Common myeloid progenitor, CD34-positive (primary cell): Measurements from ENCODE around the gene RNPS1.
A peak's percentile ranks its signal among the peaks of the same experiment; 100 is the strongest.

Experiments used
- CTCF ChIA-PET: fragments of 350-600 bp; sonication (Branson Sonifier 250); formaldehyde crosslinking; loops from one replicate; lab custom pipeline; 2021; ENCODE audit warnings: antibody characterized with exemption; lab: Charles Lee
- POLR2A ChIA-PET: fragments of 350-600 bp; sonication (Branson Sonifier 250); formaldehyde crosslinking; loops from one replicate; lab custom pipeline; 2021; ENCODE audit warnings: antibody characterized with exemption; lab: Charles Lee
- DNase-seq, 3 donors: peaks; one replicate each; pipeline versions ENCODE4 v3.0.0 to v3.0.0-alpha.2; 2013
- H3K27ac ChIP-seq, 2 experiments: 1 replicate in 1 of 2; 2 replicates in 1 of 2; pipeline ENCODE4 v1.7.0; 2013; ENCODE audit warnings: inconsistent platforms in 2 of 2, low read length in 2 of 2, mild to moderate bottlenecking in 2 of 2, low read depth in 1 of 2, moderate library complexity in 1 of 2; ENCODE audit not compliant: severe bottlenecking in 2 of 2, insufficient read depth in 1 of 2, poor library complexity in 1 of 2
- H3K27me3 ChIP-seq, 5 experiments: replicated peaks in 2 of 5; 1 replicate in 3 of 5; 2 replicates in 2 of 5; pipeline versions ENCODE4 v1.6.1 to v1.7.0; 2013; ENCODE audit warnings: low read length in 4 of 5, mild to moderate bottlenecking in 2 of 5, moderate library complexity in 2 of 5, inconsistent platforms in 1 of 5; ENCODE audit not compliant: insufficient read depth in 5 of 5, control insufficient read depth in 4 of 5
- H3K36me3 ChIP-seq, 4 experiments: 1 replicate in 2 of 4; 2 replicates in 2 of 4; pipeline versions ENCODE4 v1.6.1 to v1.7.0; 2013; ENCODE audit warnings: low read length in 3 of 4, control low read depth in 1 of 4, mild to moderate bottlenecking in 1 of 4; ENCODE audit not compliant: control insufficient read depth in 4 of 4, insufficient read depth in 4 of 4
- H3K4me1 ChIP-seq, 4 experiments: 1 replicate in 3 of 4; 2 replicates in 1 of 4; pipeline versions ENCODE4 v1.6.1 to v1.7.1; 2013; ENCODE audit warnings: low read length in 3 of 4, mild to moderate bottlenecking in 3 of 4, control low read depth in 1 of 4, inconsistent platforms in 1 of 4, moderate library complexity in 1 of 4; ENCODE audit not compliant: control insufficient read depth in 4 of 4, insufficient read depth in 4 of 4; ENCODE audit errors: control extremely low read depth in 1 of 4
- H3K4me3 ChIP-seq, 7 experiments: 1 replicate in 4 of 7; 2 replicates in 3 of 7; pipeline versions ENCODE4 v1.5.1 to v1.7.0; 2013; ENCODE audit warnings: mild to moderate bottlenecking in 7 of 7, low read length in 6 of 7, moderate library complexity in 6 of 7, inconsistent platforms in 2 of 7, low read depth in 2 of 7, control low read depth in 1 of 7; ENCODE audit not compliant: insufficient read depth in 4 of 7, control insufficient read depth in 1 of 7; ENCODE audit errors: extremely low read depth in 1 of 7
- H3K9me3 ChIP-seq, 5 experiments: 1 replicate in 4 of 5; 2 replicates in 1 of 5; pipeline versions ENCODE4 v1.6.1 to v1.7.1; 2013; ENCODE audit warnings: low read length in 4 of 5, mild to moderate bottlenecking in 2 of 5, inconsistent platforms in 1 of 5, low read depth in 1 of 5, moderate library complexity in 1 of 5; ENCODE audit not compliant: control insufficient read depth in 4 of 5, insufficient read depth in 2 of 5; ENCODE audit errors: control extremely low read depth in 1 of 5
- WGBS: methylation state at CpG from one replicate; pipeline ENCODE4 v1.1.5; 2013; ENCODE audit not compliant: insufficient coverage; 5-methylcytosine and 5-hydroxymethylcytosine counted together

Gene RNPS1

GRCh38 chr16:2226245-2226793 is 41.6 kb downstream of the RNPS1 start:
- H3K4me3 ChIP-seq: no peak overlapping the region
- CTCF ChIA-PET: interaction anchor here (1.0 to 1.9 kb wide), 4 partner anchors 10 to 86 kb away, joined by 5 to 7 read pairs (median 6); partner anchors contain the start of genes DNASE1L2 and ECI1

GRCh38 chr16:2223942-2224486 is 43.9 kb downstream of the RNPS1 start:
- Histone ChIP-seq H3K27ac (peak overlapping the region; percentile 74 to 90), H3K36me3 (peaks cover 0 to 24% (median 11%) of the 10 kb centered on the region in 4 experiments), H3K4me1 (peaks cover 0 to 15% (median 14%) of the 10 kb centered on the region in 4 experiments), H3K4me3 (peak overlapping the region; percentile 77 to 97 (median 90)), H3K27me3 (no peaks in the 10 kb centered on the region), H3K9me3 (no peaks in the 10 kb centered on the region)
- CTCF ChIA-PET: interaction anchor here (1.4 kb wide), 1 partner anchor 26 kb away, joined by 3 read pairs; no protein-coding TSS in a partner anchor
- DNase-seq: peak; percentile 25 to 48 (median 38)
- POLR2A ChIA-PET: interaction anchor here (0.9 kb wide), 1 partner anchor 12 kb away, joined by 3 read pairs; no protein-coding TSS in a partner anchor
- 15% methylated on average over 7 of the region's 22 CpGs for WGBS

More at GRCh38 chr16:2226245-2226793, 41.6 kb downstream of the RNPS1 start:
- DNase-seq: no peak
- Histone ChIP-seq H3K4me1 (peaks cover 0 to 15% (median 14%) of the 10 kb centered on the region in 4 experiments), H3K9me3 (no peaks in the 10 kb centered on the region), H3K27ac (no peak overlapping the region), H3K27me3 (no peaks in the 10 kb centered on the region), H3K36me3 (peaks cover 3 to 47% (median 25%) of the 10 kb centered on the region in 4 experiments)
- POLR2A ChIA-PET: no interaction called here
- 94% methylated on average over 9 of the region's 9 CpGs for WGBS

DNA sequence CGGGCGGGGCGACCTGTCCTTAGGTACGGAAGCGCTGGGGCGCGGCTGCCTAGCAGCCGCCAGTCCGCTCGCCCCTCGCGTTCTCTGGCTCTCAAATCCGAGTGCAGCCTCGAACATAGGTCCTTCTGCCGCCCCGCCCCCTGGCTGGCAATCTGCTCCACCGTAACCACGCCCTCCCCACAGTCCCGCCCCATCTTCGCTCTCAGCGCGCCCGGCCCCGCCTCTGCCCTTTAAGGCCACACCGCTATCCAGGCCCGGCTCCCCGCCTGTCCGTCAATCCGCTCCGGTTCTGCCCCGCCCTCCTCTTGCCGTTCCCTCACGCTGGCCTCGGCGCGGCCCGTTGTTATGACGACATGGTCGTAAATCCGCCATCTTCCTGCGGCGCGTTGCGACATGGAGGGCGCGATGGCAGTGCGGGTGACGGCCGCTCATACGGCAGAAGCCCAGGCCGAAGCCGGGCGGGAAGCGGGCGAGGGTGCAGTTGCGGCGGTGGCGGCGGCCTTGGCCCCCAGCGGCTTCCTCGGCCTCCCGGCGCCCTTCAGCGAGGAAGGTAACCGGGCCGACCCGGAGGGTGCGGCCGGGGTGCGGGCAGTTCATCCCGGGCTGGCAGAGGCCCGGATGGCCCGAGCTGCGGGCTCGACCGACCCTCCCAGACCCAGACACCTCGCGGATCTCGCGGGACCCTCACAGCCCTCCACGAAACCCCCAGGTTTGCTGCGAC is 44.5 kb downstream of the RNPS1 start, which contains the start of gene E4F1:
TSS of gene E4F1 (plus strand) at position 371 of the 721 bp plus-strand sequence. CDS start at position 394, 23 bp downstream.
- H3K4me3 ChIP-seq: peak within 1 kb of the TSS; percentile 77 to 97 (median 90)
- 0% methylated on average over 60 of the region's 82 CpGs for WGBS
- peaks cover 0 to 15% (median 14%) of the 10 kb centered on the region in 4 experiments for H3K4me1 ChIP-seq
- ChIA-PET POLR2A (interaction anchor here (0.9 to 1.0 kb wide), 2 partner anchors 12 to 83 kb away, joined by 3 read pairs; no protein-coding TSS in a partner anchor), CTCF (no interaction called here)
- H3K9me3 ChIP-seq: no peaks in the 10 kb centered on the region
- DNase-seq: peak; percentile 100
- peaks cover 0 to 17% (median 7%) of the 10 kb centered on the region in 4 experiments for H3K36me3 ChIP-seq
- peak within 1 kb of the TSS; percentile 74 to 90 for H3K27ac ChIP-seq
- no peaks in the 10 kb centered on the region for H3K27me3 ChIP-seq

DNA sequence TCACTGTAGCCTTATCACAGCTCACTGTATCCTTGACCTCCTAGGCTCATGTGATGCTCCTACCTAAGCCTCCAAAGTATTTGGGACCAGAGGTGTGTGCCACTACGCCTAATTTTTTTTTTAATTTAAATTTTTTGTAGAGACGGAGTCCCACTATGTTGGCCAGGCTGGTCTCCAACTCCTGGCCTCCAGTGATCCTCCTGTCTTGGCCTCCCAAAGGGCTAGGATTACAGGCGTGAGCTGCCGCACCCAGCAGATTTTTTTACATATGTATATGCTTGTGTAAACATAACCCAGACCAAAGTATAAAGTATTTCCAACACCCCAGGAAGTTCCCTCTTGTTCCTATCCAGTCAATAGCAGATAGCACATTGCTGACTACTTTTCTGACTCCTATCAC is 51.6 kb downstream of the RNPS1 start:
- Histone ChIP-seq H3K4me3 (no peak overlapping the region), H3K27ac (no peak overlapping the region), H3K9me3 (no peaks in the 10 kb centered on the region), H3K36me3 (peaks cover 0 to 17% (median 4%) of the 10 kb centered on the region in 4 experiments), H3K27me3 (peaks cover 0 to 7% (median 0%) of the 10 kb centered on the region in 5 experiments), H3K4me1 (peaks cover 5 to 27% (median 20%) of the 10 kb centered on the region in 4 experiments)
- WGBS: 95% methylated on average over 3 of the region's 4 CpGs
- DNase-seq: no peak
- ChIA-PET CTCF (interaction anchor here (0.9 kb wide), 1 partner anchor 9 kb away, joined by 3 read pairs; no protein-coding TSS in a partner anchor), POLR2A (no interaction called here)

GRCh38 chr16:2214719-2214968 is 53.3 kb downstream of the RNPS1 start, which contains the start of gene PGP:
TSS of gene PGP (minus strand) at chr16:2214840. CDS start at chr16:2214777, 63 bp downstream.
- peak within 1 kb of the TSS; percentile 56 to 92 (median 77) for H3K4me3 ChIP-seq
- 0% methylated on average over 41 of the region's 48 CpGs for WGBS
- CTCF ChIA-PET: no interaction called here
- H3K27ac ChIP-seq: peak within 1 kb of the TSS in 1 of 2 experiments; percentile 82
- no peak for DNase-seq
- H3K9me3 ChIP-seq: no peaks in the 10 kb centered on the region
- peaks cover 0 to 28% (median 9%) of the 10 kb centered on the region in 4 experiments for H3K36me3 ChIP-seq
- H3K27me3 ChIP-seq: peaks cover 0 to 7% (median 0%) of the 10 kb centered on the region in 5 experiments
- POLR2A ChIA-PET: interaction anchor here (0.6 to 1.8 kb wide), 2 partner anchors 9 to 241 kb away, joined by 3 to 5 read pairs; partner anchors contain the start of gene MLST8
- H3K4me1 ChIP-seq: peaks cover 5 to 27% (median 20%) of the 10 kb centered on the region in 4 experiments

GRCh38 chr16:2213817-2214718 is 53.9 kb downstream of the RNPS1 start:
- Histone ChIP-seq H3K4me3 (peak overlapping the region; percentile 35 to 92 (median 76)), H3K4me1 (peaks cover 5 to 27% (median 20%) of the 10 kb centered on the region in 4 experiments), H3K27ac (peak overlapping the region in 1 of 2 experiments; percentile 64), H3K9me3 (no peaks in the 10 kb centered on the region), H3K27me3 (peaks cover 0 to 7% (median 0%) of the 10 kb centered on the region in 5 experiments), H3K36me3 (peaks cover 0 to 34% (median 15%) of the 10 kb centered on the region in 4 experiments)
- POLR2A ChIA-PET: interaction anchor here (0.6 to 1.8 kb wide), 2 partner anchors 9 to 241 kb away, joined by 3 to 5 read pairs; partner anchors contain the start of gene MLST8
- WGBS: 2% methylated on average over 70 of the region's 98 CpGs
- CTCF ChIA-PET: no interaction called here
- DNase-seq: peak in 2 of 3 donors; percentile 29 to 34
